Neural cell (in vitro differentiated cells): ENCODE results near the gene PSMB8. TPM values are rescaled to one million over a fixed set of nuclear protein-coding genes. Genes with fewer than 3 reads are reported as not detected.

ENCODE experiments used
- H2AFZ ChIP-seq: fragments of 200-600, 300-800 bp; sonication (generic), shearing (Covaris generic); 2 replicates; pipeline ENCODE4 v1.6.0; 2014; ENCODE audit warnings: low read depth, mild to moderate bottlenecking, antibody characterized with exemption, low read length, moderate library complexity
- H3F3A ChIP-seq: fragments of 200-600 bp; shearing (Covaris generic); 2 replicates; pipeline ENCODE4 v1.6.1; 2016; ENCODE audit warnings: mild to moderate bottlenecking, moderate library complexity, mixed read lengths, antibody characterized with exemption, low read length; ENCODE audit not compliant: insufficient read depth, poor library complexity, severe bottlenecking
- H3K27ac ChIP-seq: fragments of 200-600, 300-800 bp; sonication (generic), shearing (Covaris generic); 2 replicates; pipeline ENCODE4 v1.5.1; 2014; ENCODE audit warnings: mild to moderate bottlenecking, low read length, moderate library complexity
- H3K27me3 ChIP-seq: fragments of 300-800, 200-600 bp; sonication (generic), shearing (Covaris generic); 2 replicates; pipeline ENCODE4 v1.6.0; 2014; ENCODE audit warnings: mild to moderate bottlenecking, low read depth, low read length, moderate library complexity; ENCODE audit not compliant: insufficient read depth
- H3K36me3 ChIP-seq: fragments of 300-800, 200-600 bp; sonication (generic), shearing (Covaris generic); 2 replicates; pipeline ENCODE4 v1.5.1; 2014; ENCODE audit warnings: mild to moderate bottlenecking, antibody characterized with exemption, low read length, moderate library complexity; ENCODE audit not compliant: insufficient read depth
- H3K4me2 ChIP-seq: fragments of 300-800, 200-600 bp; sonication (generic), shearing (Covaris generic); 2 replicates; pipeline ENCODE4 v1.6.0; 2014; ENCODE audit warnings: mild to moderate bottlenecking, low read length
- H3K4me3 ChIP-seq: fragments of 300-800, 200-600 bp; sonication (generic), shearing (Covaris generic); 2 replicates; pipeline ENCODE4 v1.5.1; 2014; ENCODE audit warnings: mild to moderate bottlenecking, low read length, moderate library complexity
- H3K79me2 ChIP-seq: fragments of 200-600 bp; shearing (Covaris generic); replicated peaks from 2 replicates; pipeline ENCODE4 v1.6.0; 2014; ENCODE audit warnings: mild to moderate bottlenecking, low read length, moderate library complexity; ENCODE audit not compliant: insufficient read depth
- H3K9ac ChIP-seq: fragments of 300-800, 200-600 bp; sonication (generic), shearing (Covaris generic); 2 replicates; pipeline ENCODE4 v1.6.1; 2016; ENCODE audit warnings: mild to moderate bottlenecking, low read length, mixed read lengths
- H3K9me2 ChIP-seq: fragments of 200-600 bp; shearing (Covaris generic); 2 replicates; pipeline ENCODE4 v1.6.1; 2016; ENCODE audit warnings: mild to moderate bottlenecking, low read length, mixed read lengths; ENCODE audit not compliant: insufficient read depth
- H3K9me3 ChIP-seq: fragments of 200-600, 300-800 bp; sonication (generic), shearing (Covaris generic); 2 replicates; pipeline ENCODE4 v1.6.1; 2016; ENCODE audit warnings: mild to moderate bottlenecking, mixed run types, low read length, moderate library complexity, mixed read lengths
- H4K20me1 ChIP-seq: fragments of 200-600 bp; shearing (Covaris generic); 2 replicates; pipeline ENCODE4 v1.6.1; 2016; ENCODE audit warnings: mild to moderate bottlenecking, mixed run types; ENCODE audit not compliant: insufficient read depth
- CTCF ChIP-seq: fragments of 450-650 bp; IDR thresholded peaks from 2 replicates; pipeline ENCODE4 v1.5.1; 2014; ENCODE audit warnings: antibody characterized with exemption, mild to moderate bottlenecking, moderate library complexity; ENCODE audit not compliant: poor library complexity, severe bottlenecking
- EP300 ChIP-seq: fragments of 450-650 bp; conservative IDR thresholded peaks from 2 replicates; pipeline ENCODE4 v1.6.1; 2014; ENCODE audit warnings: antibody characterized with exemption, mild to moderate bottlenecking, moderate library complexity; ENCODE audit not compliant: poor library complexity, severe bottlenecking
- EZH2 ChIP-seq: fragments of 200-600, 300-800 bp; shearing (Covaris generic), sonication (generic); IDR thresholded peaks from 2 replicates; pipeline ENCODE4 v1.6.1; 2014; ENCODE audit warnings: antibody characterized with exemption, low read length, borderline replicate concordance, mild to moderate bottlenecking; ENCODE audit not compliant: insufficient read depth, poor library complexity, severe bottlenecking
- MXI1 ChIP-seq: fragments of 450-650 bp; conservative IDR thresholded peaks from 2 replicates; pipeline ENCODE4 v1.6.1; 2014; ENCODE audit warnings: antibody characterized with exemption, mild to moderate bottlenecking; ENCODE audit not compliant: poor library complexity, severe bottlenecking
- POLR2AphosphoS5 ChIP-seq: IDR thresholded peaks from 2 replicates; pipeline ENCODE4 v1.6.1; 2012
- RAD21 ChIP-seq: fragments of 450-650 bp; conservative IDR thresholded peaks from 2 replicates; pipeline ENCODE4 v1.6.1; 2014; ENCODE audit warnings: antibody characterized with exemption, mild to moderate bottlenecking, moderate library complexity
- REST ChIP-seq: IDR thresholded peaks from 2 replicates; pipeline ENCODE4 v1.6.1; 2012; ENCODE audit warnings: borderline replicate concordance
- SMC3 ChIP-seq: fragments of 450-650 bp; conservative IDR thresholded peaks from 2 replicates; pipeline ENCODE4 v1.6.1; 2014; ENCODE audit warnings: antibody characterized with exemption, mild to moderate bottlenecking, moderate library complexity; ENCODE audit not compliant: poor library complexity
- TAF1 ChIP-seq: IDR thresholded peaks from 2 replicates; pipeline ENCODE4 v1.6.1; 2012; ENCODE audit warnings: low read depth
- polyA plus RNA-seq: library from polyadenylated mRNA; depleted of rRNA; stranded (reverse); fragments of >200 nt; gene quantifications from 2 replicates; pipeline ENCODE4 v1.2.3, GENCODE V29; 2014

Gene PSMB8
- polyA plus RNA-seq, 1 donor from 2014 or later, result not detected

- Histone ChIP-seq H3K9me3 (no peaks in the 10 kb centered on the region), H3K4me3 (no peak overlapping the region), H3K9me2 (no peaks in the 10 kb centered on the region), H3F3A (no peaks in the 10 kb centered on the region), H3K27me3 (no peaks in the 10 kb centered on the region), H3K36me3 (no peaks in the 10 kb centered on the region), H3K9ac (no peak overlapping the region), H4K20me1 (no peaks in the 10 kb centered on the region), H2AFZ (no peak overlapping the region), H3K4me2 (no peak overlapping the region), H3K79me2 (no peaks in the 10 kb centered on the region), H3K27ac (no peak overlapping the region)
- no peak for TF ChIP-seq POLR2AphosphoS5
- no peak for TF ChIP-seq TAF1
- no peak for TF ChIP-seq MXI1
- no peak for TF ChIP-seq CTCF
- TF ChIP-seq REST, result no peak
- TF ChIP-seq EP300, result no peak
- TF ChIP-seq RAD21, result no peak
Observed at GRCh38 chr6:32887616-32888015, 43.8 kb upstream of the PSMB8 start.

GRCh38 chr6:32886681-32887383 lies 43.0 kb upstream of the PSMB8 start:
- Histone ChIP-seq H2AFZ (no peak overlapping the region), H3K27ac (no peak overlapping the region), H3F3A (no peaks in the 10 kb centered on the region), H3K9ac (no peak overlapping the region), H3K27me3 (no peaks in the 10 kb centered on the region), H3K9me2 (no peaks in the 10 kb centered on the region), H3K4me3 (no peak overlapping the region), H3K9me3 (no peaks in the 10 kb centered on the region), H4K20me1 (no peaks in the 10 kb centered on the region), H3K36me3 (no peaks in the 10 kb centered on the region), H3K4me2 (no peak overlapping the region), H3K79me2 (no peaks in the 10 kb centered on the region)
- TF ChIP-seq REST, result no peak
- TF ChIP-seq MXI1, result no peak
- no peak for TF ChIP-seq RAD21
- TF ChIP-seq SMC3, result no peak
- TF ChIP-seq EZH2, result no peak
